ENCODE data around the gene SCAI.

The SCAI gene

DNA sequence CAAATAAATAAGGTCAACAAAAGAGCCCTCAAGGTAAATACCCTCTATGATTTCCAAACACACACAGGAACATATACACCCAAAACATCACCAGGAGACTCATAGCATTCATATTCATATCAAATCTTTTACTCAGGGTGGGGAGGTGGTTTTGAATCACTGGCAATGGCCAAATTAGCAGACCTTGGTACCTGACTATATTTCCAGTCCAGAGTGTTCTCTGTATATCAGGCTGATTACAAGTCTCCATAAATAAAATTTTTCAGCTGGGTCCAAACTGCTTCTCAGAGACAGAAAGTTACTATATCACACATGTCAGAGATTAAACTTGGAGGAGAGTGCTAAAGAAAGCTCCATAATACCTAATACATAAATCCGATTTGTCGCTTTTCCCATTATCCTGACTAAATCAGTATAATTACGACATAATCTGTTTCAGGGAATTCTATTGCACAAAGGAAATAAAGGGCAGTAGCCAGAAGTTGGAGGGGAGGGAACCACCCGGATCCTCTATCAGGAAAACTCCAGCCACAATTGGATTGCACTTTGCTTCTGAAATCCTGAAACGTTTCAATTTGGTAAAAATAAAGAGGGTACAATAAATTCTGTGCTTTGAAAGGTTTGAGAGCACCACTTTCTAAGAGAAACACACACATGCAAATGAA, 195.5 kb downstream of the SCAI start:
- TF ChIP-seq, protein P1, sequence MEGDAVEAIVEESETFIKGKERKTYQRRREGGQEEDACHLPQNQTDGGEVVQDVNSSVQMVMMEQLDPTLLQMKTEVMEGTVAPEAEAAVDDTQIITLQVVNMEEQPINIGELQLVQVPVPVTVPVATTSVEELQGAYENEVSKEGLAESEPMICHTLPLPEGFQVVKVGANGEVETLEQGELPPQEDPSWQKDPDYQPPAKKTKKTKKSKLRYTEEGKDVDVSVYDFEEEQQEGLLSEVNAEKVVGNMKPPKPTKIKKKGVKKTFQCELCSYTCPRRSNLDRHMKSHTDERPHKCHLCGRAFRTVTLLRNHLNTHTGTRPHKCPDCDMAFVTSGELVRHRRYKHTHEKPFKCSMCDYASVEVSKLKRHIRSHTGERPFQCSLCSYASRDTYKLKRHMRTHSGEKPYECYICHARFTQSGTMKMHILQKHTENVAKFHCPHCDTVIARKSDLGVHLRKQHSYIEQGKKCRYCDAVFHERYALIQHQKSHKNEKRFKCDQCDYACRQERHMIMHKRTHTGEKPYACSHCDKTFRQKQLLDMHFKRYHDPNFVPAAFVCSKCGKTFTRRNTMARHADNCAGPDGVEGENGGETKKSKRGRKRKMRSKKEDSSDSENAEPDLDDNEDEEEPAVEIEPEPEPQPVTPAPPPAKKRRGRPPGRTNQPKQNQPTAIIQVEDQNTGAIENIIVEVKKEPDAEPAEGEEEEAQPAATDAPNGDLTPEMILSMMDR (IDR thresholded peaks at IDR 0.05; ENCODE audit: extremely low read depth, missing control alignments) = no peak
- no peak for DNase-seq (ENCODE audit: low spot score)

- TF ChIP-seq, protein P1 (IDR thresholded peaks at IDR 0.05; ENCODE audit: extremely low read depth, missing control alignments) = no peak
- no peak for DNase-seq (ENCODE audit: low spot score)
These were observed 197.2 kb downstream of the SCAI start for GRCh38 chr9:124946167-124946566.

- DNase-seq (ENCODE audit: low spot score) = peak; percentile 49
- TF ChIP-seq, protein P1 (IDR thresholded peaks at IDR 0.05; ENCODE audit: extremely low read depth, missing control alignments) = no peak
These were observed 201.4 kb downstream of the SCAI start for GRCh38 chr9:124941679-124942561.

- TF ChIP-seq, protein P1 (IDR thresholded peaks at IDR 0.05; ENCODE audit: extremely low read depth, missing control alignments) = no peak
- DNase-seq (ENCODE audit: low spot score) = peak; percentile 95
These were observed 202.2 kb downstream of the SCAI start, which contains the start of gene GOLGA1 for GRCh38 chr9:124940894-124941678. Gene GOLGA1, minus strand, starts transcription at chr9:124941083. Its CDS starts 2,372 bp downstream, at chr9:124938711.

- peak; percentile 53 for DNase-seq (ENCODE audit: low spot score)
These were observed 202.8 kb downstream of the SCAI start for GRCh38 chr9:124940521-124940893.

DNA sequence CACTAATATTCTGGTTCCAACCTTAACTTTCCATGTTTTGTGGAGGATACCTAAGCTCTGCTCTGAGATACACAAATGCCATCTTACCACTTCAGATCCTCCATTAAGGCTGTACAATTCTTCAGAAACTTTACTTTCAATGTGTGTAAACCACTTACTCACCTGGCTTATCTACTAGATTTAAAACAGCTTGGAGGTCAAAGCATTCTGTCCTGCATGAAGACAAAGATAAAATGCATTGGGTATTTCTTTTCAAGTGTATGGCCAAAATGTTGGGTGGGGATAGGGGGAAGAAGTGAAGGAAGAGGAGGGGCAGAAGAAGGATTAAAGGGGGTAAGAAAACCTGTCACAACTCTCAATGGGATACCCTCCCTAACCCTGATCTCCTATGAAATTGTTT, 203.4 kb downstream of the SCAI start:
- DNase-seq (ENCODE audit: low spot score) = no peak

More at GRCh38 chr9:124940521-124940893, 202.8 kb downstream of the SCAI start:
- TF ChIP-seq, protein P1 (IDR thresholded peaks at IDR 0.05; ENCODE audit: extremely low read depth, missing control alignments) = no peak

More for the DNA sequence above, 203.4 kb downstream of the SCAI start:
- TF ChIP-seq, protein P1 (IDR thresholded peaks at IDR 0.05; ENCODE audit: extremely low read depth, missing control alignments) = no peak
